ENCODE results near the gene DGKH. TPM values are rescaled to one million over a fixed set of nuclear protein-coding genes. Genes with fewer than 3 reads are reported as not detected.

DGKH gene
- total and polyA plus RNA-seq, 2 of the 13 experiments (the other 11 are each of a cell fraction or from before 2014, with no cell fraction given) = 0.01 to 0.13 TPM

- in situ Hi-C loops (cut with HindIII; ENCODE audit: extremely low pct_ligation_motif_present, low pct_unique_long_range_greater_than_20kb) = no loop called here
- no peak for FAIRE-seq
- 14% methylated on average over 10 of the region's 16 CpGs for WGBS (ENCODE audit: low lambda C conversion rate)
Observed at GRCh38 chr13:42011601-42012350, 36.7 kb upstream of the DGKH start.

DNA sequence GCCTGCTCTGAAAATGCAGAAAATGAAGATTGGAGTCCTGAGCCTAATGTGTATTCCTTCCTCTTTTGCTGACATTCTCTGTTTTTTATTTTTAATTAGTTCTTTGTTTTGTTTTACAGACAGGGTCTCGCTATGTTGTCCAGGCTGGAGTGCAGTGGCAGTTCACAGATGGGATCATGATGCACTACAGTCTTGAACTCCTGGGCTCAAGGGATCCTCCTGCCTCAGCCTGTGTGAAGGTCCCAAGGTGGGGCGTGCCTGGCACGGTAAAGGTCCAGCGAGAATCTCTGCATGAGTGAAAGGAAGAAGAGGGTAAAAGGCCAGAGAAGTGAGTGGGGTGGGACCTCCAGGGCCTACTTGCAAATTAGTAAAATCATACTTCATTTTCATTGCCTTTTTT lies 34.3 kb upstream of the DGKH start:
- in situ Hi-C loops (cut with HindIII; ENCODE audit: extremely low pct_ligation_motif_present, low pct_unique_long_range_greater_than_20kb) (no loop called here), intact Hi-C loops (cut with micrococcal nuclease; ENCODE audit: unreplicated experiment) (no loop called here)
- ChIA-PET POLR2A (no interaction called here), CTCF (ENCODE audit: low intra/inter-chr PET ratio, low total read pairs) (no interaction called here)
- DNase-seq (ENCODE audit: low spot score) = no peak
- Histone ChIP-seq H3K4me2 (ENCODE audit: low read depth, low read length) (no peak overlapping the region), H2AFZ (ENCODE audit: low read length) (no peak overlapping the region), H3K9ac (ENCODE audit: insufficient read depth, low read depth, low read length) (no peak overlapping the region), H3K4me3 (replicated peaks in 1 of 3; ENCODE audit: insufficient read depth in 1 of 3, low read depth in 2 of 3, low read length in 3 of 3) (no peak overlapping the region), H4K20me1 (ENCODE audit: insufficient read depth, low read length) (no peaks in the 10 kb centered on the region), H3K79me2 (ENCODE audit: insufficient read depth, low read length) (no peaks in the 10 kb centered on the region), H3K4me1 (ENCODE audit: insufficient read depth, low read length) (peaks cover 6% of the 10 kb centered on the region; the same call in 1 of the 2 replicates), H3K9me3 (ENCODE audit: low read length) (no peaks in the 10 kb centered on the region), H3K27ac (ENCODE audit: extremely low read length, insufficient read depth, low read length) (no peak overlapping the region), H3K36me3 (replicated peaks in 1 of 2; ENCODE audit: control insufficient read depth in 1 of 2, insufficient read depth in 2 of 2, low read length in 2 of 2) (no peaks in the 10 kb centered on the region), H3K27me3 (ENCODE audit: control insufficient read depth in 1 of 2, insufficient read depth in 2 of 2, low read length in 2 of 2) (peaks cover 1 to 7% of the 10 kb centered on the region in 2 experiments; a peak in 2 of 5 replicates)
- TF ChIP-seq KDM1A (CRISPR knock-in tag; IDR thresholded peaks at IDR 0.05) = no peak
- TF ChIP-seq, protein P1, sequence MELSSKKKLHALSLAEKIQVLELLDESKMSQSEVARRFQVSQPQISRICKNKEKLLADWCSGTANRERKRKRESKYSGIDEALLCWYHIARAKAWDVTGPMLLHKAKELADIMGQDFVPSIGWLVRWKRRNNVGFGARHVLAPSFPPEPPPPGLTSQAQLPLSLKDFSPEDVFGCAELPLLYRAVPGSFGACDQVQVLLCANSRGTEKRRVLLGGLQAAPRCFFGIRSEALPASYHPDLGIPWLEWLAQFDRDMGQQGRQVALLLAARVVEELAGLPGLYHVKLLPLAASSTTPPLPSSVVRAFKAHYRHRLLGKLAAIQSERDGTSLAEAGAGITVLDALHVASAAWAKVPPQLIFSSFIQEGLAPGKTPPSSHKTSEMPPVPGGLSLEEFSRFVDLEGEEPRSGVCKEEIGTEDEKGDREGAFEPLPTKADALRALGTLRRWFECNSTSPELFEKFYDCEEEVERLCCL (CRISPR knock-in tag; IDR thresholded peaks at IDR 0.05; ENCODE audit: borderline replicate concordance) = no peak
- no peak for TF ChIP-seq ZNF713 (CRISPR knock-in tag; IDR thresholded peaks at IDR 0.05)
- TF ChIP-seq ZNF567 (CRISPR knock-in tag; IDR thresholded peaks at IDR 0.05; ENCODE audit: borderline replicate concordance) = no peak
- no peak for TF ChIP-seq SP1 (IDR thresholded peaks at IDR 0.05)
- TF ChIP-seq SP1 (CRISPR knock-in tag; IDR thresholded peaks at IDR 0.05) = no peak
- TF ChIP-seq MIXL1 (CRISPR knock-in tag; IDR thresholded peaks at IDR 0.05) = no peak
- TF ChIP-seq, protein P2, sequence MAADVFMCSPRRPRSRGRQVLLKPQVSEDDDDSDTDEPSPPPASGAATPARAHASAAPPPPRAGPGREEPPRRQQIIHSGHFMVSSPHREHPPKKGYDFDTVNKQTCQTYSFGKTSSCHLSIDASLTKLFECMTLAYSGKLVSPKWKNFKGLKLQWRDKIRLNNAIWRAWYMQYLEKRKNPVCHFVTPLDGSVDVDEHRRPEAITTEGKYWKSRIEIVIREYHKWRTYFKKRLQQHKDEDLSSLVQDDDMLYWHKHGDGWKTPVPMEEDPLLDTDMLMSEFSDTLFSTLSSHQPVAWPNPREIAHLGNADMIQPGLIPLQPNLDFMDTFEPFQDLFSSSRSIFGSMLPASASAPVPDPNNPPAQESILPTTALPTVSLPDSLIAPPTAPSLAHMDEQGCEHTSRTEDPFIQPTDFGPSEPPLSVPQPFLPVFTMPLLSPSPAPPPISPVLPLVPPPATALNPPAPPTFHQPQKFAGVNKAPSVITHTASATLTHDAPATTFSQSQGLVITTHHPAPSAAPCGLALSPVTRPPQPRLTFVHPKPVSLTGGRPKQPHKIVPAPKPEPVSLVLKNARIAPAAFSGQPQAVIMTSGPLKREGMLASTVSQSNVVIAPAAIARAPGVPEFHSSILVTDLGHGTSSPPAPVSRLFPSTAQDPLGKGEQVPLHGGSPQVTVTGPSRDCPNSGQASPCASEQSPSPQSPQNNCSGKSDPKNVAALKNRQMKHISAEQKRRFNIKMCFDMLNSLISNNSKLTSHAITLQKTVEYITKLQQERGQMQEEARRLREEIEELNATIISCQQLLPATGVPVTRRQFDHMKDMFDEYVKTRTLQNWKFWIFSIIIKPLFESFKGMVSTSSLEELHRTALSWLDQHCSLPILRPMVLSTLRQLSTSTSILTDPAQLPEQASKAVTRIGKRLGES (CRISPR knock-in tag; IDR thresholded peaks at IDR 0.05; ENCODE audit: borderline replicate concordance) = no peak
- TF ChIP-seq ZNF605 (CRISPR knock-in tag; IDR thresholded peaks at IDR 0.05) = no peak
- TF ChIP-seq ZSCAN12 (CRISPR knock-in tag; IDR thresholded peaks at IDR 0.05) = no peak
- TF ChIP-seq ZNF704 (CRISPR knock-in tag; IDR thresholded peaks at IDR 0.05; ENCODE audit: borderline replicate concordance) = no peak
- TF ChIP-seq ZNF329 (CRISPR knock-in tag; IDR thresholded peaks at IDR 0.05; ENCODE audit: low read depth) = no peak
- 11% methylated on average over 4 of the region's 4 CpGs for WGBS (ENCODE audit: low lambda C conversion rate)
- ATAC-seq = no peak
- BruUV-seq (replicated peaks) = no TSS peak
- FAIRE-seq = no peak

More at GRCh38 chr13:42011601-42012350, 36.7 kb upstream of the DGKH start:
- H4K20me1 ChIP-seq (ENCODE audit: insufficient read depth, low read length) = no peaks in the 10 kb centered on the region
- no peaks in the 10 kb centered on the region for H3K79me2 ChIP-seq (ENCODE audit: insufficient read depth, low read length)
- H3K27ac ChIP-seq (ENCODE audit: extremely low read length, insufficient read depth, low read length) = no peak overlapping the region
- no peaks in the 10 kb centered on the region for H3K36me3 ChIP-seq (replicated peaks in 1 of 2; ENCODE audit: control insufficient read depth in 1 of 2, insufficient read depth in 2 of 2, low read length in 2 of 2)
- peaks cover 1 to 9% of the 10 kb centered on the region in 2 experiments; a peak in 2 of 5 replicates for H3K27me3 ChIP-seq (ENCODE audit: control insufficient read depth in 1 of 2, insufficient read depth in 2 of 2, low read length in 2 of 2)
- no peaks in the 10 kb centered on the region for H3K9me3 ChIP-seq (ENCODE audit: low read length)
- ChIA-PET POLR2A (no interaction called here), CTCF (ENCODE audit: low intra/inter-chr PET ratio, low total read pairs) (no interaction called here)
- BruUV-seq (replicated peaks) = no TSS peak
- TF ChIP-seq XBP1 (CRISPR knock-in tag; IDR thresholded peaks at IDR 0.05) = no peak
- no peak for TF ChIP-seq RXRB (CRISPR knock-in tag; IDR thresholded peaks at IDR 0.05; ENCODE audit: borderline replicate concordance)
- intact Hi-C loops (cut with micrococcal nuclease; ENCODE audit: unreplicated experiment) = no loop called here
- peak overlapping the region in 2 of 3 experiments; percentile 28 to 48; a peak in 4 of 6 replicates for H3K4me3 ChIP-seq (replicated peaks in 1 of 3; ENCODE audit: insufficient read depth in 1 of 3, low read depth in 2 of 3, low read length in 3 of 3)
- no peak overlapping the region for H3K9ac ChIP-seq (ENCODE audit: insufficient read depth, low read depth, low read length)
- peak overlapping the region; percentile 64 for H3K4me2 ChIP-seq (ENCODE audit: low read depth, low read length)
- DNase-seq (ENCODE audit: low spot score) (no peak), ATAC-seq (peak; percentile 92)
- no peak overlapping the region for H2AFZ ChIP-seq (ENCODE audit: low read length)
- H3K4me1 ChIP-seq (ENCODE audit: insufficient read depth, low read length) = peaks cover 6% of the 10 kb centered on the region; the same call in 1 of the 2 replicates
